IPS DF 6.9 (cell line): Measurements from ENCODE around the gene EYA2.

Source experiments
- DNase-seq: peaks from one replicate; pipeline ENCODE4 v3.0.0-alpha.2; 2013; ENCODE audit warnings: low read depth, low spot score
- H3K27ac ChIP-seq: one replicate; pipeline ENCODE4 v1.5.1; 2013; ENCODE audit warnings: low read length, control low read depth
- H3K27me3 ChIP-seq: 2 replicates; pipeline ENCODE4 v1.6.1; 2013; ENCODE audit warnings: mild to moderate bottlenecking, low read length; ENCODE audit not compliant: control insufficient read depth, insufficient read depth
- H3K36me3 ChIP-seq: 2 replicates; pipeline ENCODE4 v1.6.1; 2013; ENCODE audit warnings: low read length; ENCODE audit not compliant: control insufficient read depth, insufficient read depth
- H3K4me1 ChIP-seq: 2 replicates; pipeline ENCODE4 v1.6.1; 2013; ENCODE audit warnings: low read length; ENCODE audit not compliant: control insufficient read depth, insufficient read depth
- H3K4me3 ChIP-seq: 2 replicates; pipeline ENCODE4 v1.5.1; 2013; ENCODE audit warnings: mild to moderate bottlenecking, low read length
- H3K9me3 ChIP-seq: 2 replicates; pipeline ENCODE4 v1.6.1; 2013; ENCODE audit warnings: low read length, inconsistent platforms; ENCODE audit not compliant: control insufficient read depth, insufficient read depth
- WGBS: extraction: QIAGEN DNeasy Blood & Tissue Kit; methylation state at CpG from one replicate; pipeline ENCODE4 v1.1.7; 2013; ENCODE audit warnings: mixed read lengths, missing lambda C conversion rate; ENCODE audit not compliant: insufficient read length, insufficient coverage; 5-methylcytosine and 5-hydroxymethylcytosine counted together

EYA2 gene

GRCh38 chr20:47231382-47232039 lies 336.9 kb downstream of the EYA2 start:
- no peak for DNase-seq
- H3K27ac ChIP-seq, result no peak overlapping the region
- no peaks in the 10 kb centered on the region for H3K27me3 ChIP-seq
- no peaks in the 10 kb centered on the region for H3K9me3 ChIP-seq
- H3K36me3 ChIP-seq, result peaks cover 43% of the 10 kb centered on the region
- H3K4me3 ChIP-seq, result no peak overlapping the region
- no CpG with 5 or more reads among the region's 16 CpGs for WGBS
- no peaks in the 10 kb centered on the region for H3K4me1 ChIP-seq

DNA sequence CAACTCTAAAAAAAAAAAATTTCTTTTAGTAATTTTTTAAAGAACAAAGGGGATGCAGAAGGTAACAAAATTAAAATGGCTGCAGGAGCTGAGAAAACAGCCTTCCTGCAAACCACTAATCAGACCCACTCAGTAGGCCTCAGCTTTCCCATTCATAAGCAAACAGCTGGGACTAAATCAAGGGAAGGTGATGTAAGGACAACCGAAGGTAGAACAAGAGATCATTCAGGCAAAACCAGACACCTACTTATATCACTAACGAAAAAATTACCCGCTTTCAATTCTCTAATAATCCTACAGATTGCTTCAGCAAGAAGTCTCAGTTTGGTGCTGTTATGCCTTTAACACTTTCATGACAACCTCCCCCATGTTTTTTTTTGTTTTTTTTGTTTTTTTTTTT lies 337.9 kb downstream of the EYA2 start:
- Histone ChIP-seq H3K4me1 (no peaks in the 10 kb centered on the region), H3K4me3 (no peak overlapping the region), H3K9me3 (no peaks in the 10 kb centered on the region), H3K36me3 (peaks cover 39% of the 10 kb centered on the region), H3K27me3 (no peaks in the 10 kb centered on the region), H3K27ac (no peak overlapping the region)
- WGBS, result 100% methylated on average over 2 of the region's 3 CpGs
- no peak for DNase-seq

- Histone ChIP-seq H3K27me3 (no peaks in the 10 kb centered on the region), H3K4me1 (no peaks in the 10 kb centered on the region), H3K36me3 (peaks cover 41% of the 10 kb centered on the region), H3K9me3 (no peaks in the 10 kb centered on the region), H3K4me3 (no peak overlapping the region), H3K27ac (no peak overlapping the region)
- no peak for DNase-seq
- WGBS, result no CpG with 5 or more reads among the region's 9 CpGs
These were observed 338.9 kb downstream of the EYA2 start for GRCh38 chr20:47233333-47234188.

- no peak overlapping the region for H3K27ac ChIP-seq
- H3K27me3 ChIP-seq, result no peaks in the 10 kb centered on the region
- no peak overlapping the region for H3K4me3 ChIP-seq
- H3K9me3 ChIP-seq, result no peaks in the 10 kb centered on the region
- H3K36me3 ChIP-seq, result peaks cover 34% of the 10 kb centered on the region
- WGBS, result no CpG with 5 or more reads among the region's 6 CpGs
- DNase-seq, result no peak
- no peaks in the 10 kb centered on the region for H3K4me1 ChIP-seq
These were observed 340.5 kb downstream of the EYA2 start for GRCh38 chr20:47235111-47235510.

DNA sequence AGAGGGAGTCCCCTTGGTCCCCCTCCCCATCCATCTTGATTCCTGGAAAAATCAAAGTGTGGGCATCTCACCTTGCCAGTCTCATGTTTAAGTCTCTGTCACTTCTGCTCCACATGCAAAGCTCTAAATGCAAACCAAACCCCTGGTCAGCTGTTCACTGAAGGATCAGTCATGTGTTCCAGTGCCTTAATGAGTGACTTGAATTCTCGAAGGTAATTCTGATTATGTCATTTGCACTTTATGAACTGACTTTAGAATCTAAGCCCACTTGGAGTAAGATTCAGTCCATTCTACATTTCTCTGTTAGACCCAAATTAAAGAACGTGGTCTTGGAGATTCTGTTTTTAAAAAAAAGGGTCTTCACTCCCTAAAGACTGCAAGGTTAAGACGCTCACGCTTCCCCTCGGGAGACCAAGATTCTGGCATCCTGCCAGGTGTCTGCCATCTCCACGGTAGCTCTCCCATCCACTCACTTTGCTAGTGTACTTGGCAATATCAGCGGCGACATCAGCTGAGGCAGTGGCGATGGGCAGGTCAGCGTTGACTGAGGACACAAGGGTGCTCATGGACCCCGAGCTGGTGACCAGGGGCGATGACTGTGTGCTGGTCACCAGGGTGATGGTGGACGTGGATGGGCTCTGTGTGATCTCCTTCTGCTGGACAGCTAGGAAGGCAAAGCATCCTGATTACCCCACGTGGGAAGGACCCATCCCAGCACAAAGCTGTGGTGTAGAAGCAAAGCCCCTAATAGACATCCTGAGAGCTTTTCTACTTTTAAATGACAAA lies 341.4 kb downstream of the EYA2 start:
- Histone ChIP-seq H3K4me1 (no peaks in the 10 kb centered on the region), H3K27ac (no peak overlapping the region), H3K4me3 (no peak overlapping the region), H3K36me3 (peaks cover 34% of the 10 kb centered on the region), H3K27me3 (no peaks in the 10 kb centered on the region), H3K9me3 (no peaks in the 10 kb centered on the region)
- no peak for DNase-seq
- no CpG with 5 or more reads among the region's 14 CpGs for WGBS

DNA sequence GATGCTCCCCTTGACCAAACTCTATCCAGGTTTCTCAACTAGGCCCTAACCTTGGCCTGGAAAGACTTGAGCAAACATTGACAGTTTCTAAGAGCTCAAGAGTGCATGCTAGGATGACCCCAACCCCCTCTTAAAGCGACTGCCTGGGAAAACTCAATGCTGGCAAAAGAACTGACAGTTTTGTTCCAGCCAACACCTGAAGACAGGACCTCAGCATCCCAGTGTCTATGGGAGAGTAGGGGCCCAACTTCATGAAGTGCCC lies 341.9 kb downstream of the EYA2 start:
- DNase-seq, result no peak
- Histone ChIP-seq H3K9me3 (no peaks in the 10 kb centered on the region), H3K27me3 (no peaks in the 10 kb centered on the region), H3K4me3 (no peak overlapping the region), H3K27ac (no peak overlapping the region), H3K36me3 (peaks cover 34% of the 10 kb centered on the region), H3K4me1 (no peaks in the 10 kb centered on the region)
- no CpG with 5 or more reads among the region's 1 CpG for WGBS

DNA sequence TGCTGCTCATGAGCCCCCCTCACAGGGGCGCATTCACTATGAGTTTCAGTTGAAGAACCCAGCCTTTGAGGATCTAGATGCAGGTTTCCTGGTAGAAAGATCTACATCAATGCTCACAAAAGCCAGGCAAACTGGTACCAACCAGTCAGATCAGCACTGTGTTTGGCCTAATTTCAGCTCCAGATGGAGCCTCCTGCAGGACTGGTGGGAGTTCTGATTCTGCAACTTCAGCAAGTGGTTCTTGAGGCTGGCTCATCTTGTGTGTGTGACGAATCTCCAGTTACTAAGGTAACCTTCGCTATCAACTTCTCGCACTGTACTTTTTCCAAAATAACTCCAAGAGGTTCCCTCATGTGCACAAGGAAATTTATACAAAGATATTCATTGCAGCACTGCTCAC lies 343.1 kb downstream of the EYA2 start:
- no CpG with 5 or more reads among the region's 4 CpGs for WGBS
- Histone ChIP-seq H3K36me3 (peaks cover 34% of the 10 kb centered on the region), H3K9me3 (no peaks in the 10 kb centered on the region), H3K27me3 (no peaks in the 10 kb centered on the region), H3K4me1 (no peaks in the 10 kb centered on the region), H3K4me3 (no peak overlapping the region), H3K27ac (no peak overlapping the region)
- no peak for DNase-seq
